K562 (cell line): Measurements from ENCODE around the gene TOM1L2. TPM values are rescaled to one million over a fixed set of nuclear protein-coding genes. Genes with fewer than 3 reads are reported as not detected.

Source experiments
- ARID1B ChIP-seq: fragments of 450-650 bp; IDR thresholded peaks from 2 replicates; pipeline ENCODE4 v1.6.1; 2016; ENCODE audit warnings: antibody characterized with exemption, mild to moderate bottlenecking, inconsistent platforms
- CBFA2T2 ChIP-seq: fragments of 450-650 bp; conservative IDR thresholded peaks from 2 replicates; pipeline ENCODE4 v1.6.1; 2017; ENCODE audit warnings: mild to moderate bottlenecking
- ID3 ChIP-seq, 2 experiments: fragments of 250-450 bp in 1 of 2; fragments of 450-650 bp in 1 of 2; sonication (Bioruptor Pico) in 1 of 2; IDR thresholded peaks; 2 replicates each; pipeline versions ENCODE4 v1.6.1 to v1.8.0; 2016 to 2021; ENCODE audit warnings: mild to moderate bottlenecking in 2 of 2, moderate library complexity in 2 of 2, missing compliant biosample characterization in 1 of 2, missing genetic modification characterization in 1 of 2
- U2AF1 ChIP-seq: fragments of 200-400 bp; formaldehyde crosslinking; optimal IDR thresholded peaks from 2 replicates; pipeline ENCODE3; 2017; ENCODE audit warnings: mild to moderate bottlenecking, low read depth, low read length, moderate library complexity
- ZNF324 ChIP-seq: fragments of 250-450 bp; sonication (Bioruptor Pico); IDR thresholded peaks from 2 replicates; pipeline ENCODE4 v1.4.0; 2020; ENCODE audit warnings: mild to moderate bottlenecking
- polyA plus RNA-seq, 8 experiments: library from polyadenylated mRNA; depleted of rRNA in 4 of 8; stranded (reverse) in 5 of 8; unstranded in 3 of 8; fragments of >200 nt; fragmentation: Nextera tagmentation in 2 of 8; fragmentation: Illumina TruSeq in 1 of 8; extraction: Ambion mirVana in 2 of 8; extraction: Trizol in 1 of 8; gene quantifications; 2 replicates each; pipeline versions ENCODE4 v1.2.1 to v1.2.3, GENCODE V29; 2011 to 2014; ENCODE audit warnings: inconsistent platforms in 1 of 8, missing spikeins in 1 of 8
- total RNA-seq, 7 experiments: library from RNA; depleted of rRNA in 6 of 7; stranded (reverse); fragments of >200 nt in 6 of 7; fragmentation: Illumina TruSeq in 2 of 7; extraction: Trizol in 2 of 7; gene quantifications; 2 replicates each; pipeline versions ENCODE4 v1.2.1 to v1.2.3, GENCODE V29; 2011 to 2021; ENCODE audit warnings: low replicate concordance in 1 of 7
- TF ChIP-seq, protein P1 (sequence below), 2 experiments: fragments of 450-650 bp in 1 of 2; sonication (generic) in 1 of 2; formaldehyde crosslinking in 1 of 2; IDR thresholded peaks; 2 replicates each; pipeline versions ENCODE4 v1.7.1 to v1.9.0; 2016 to 2022; ENCODE audit warnings: inconsistent platforms in 1 of 2, mild to moderate bottlenecking in 1 of 2, missing genetic modification reagents in 1 of 2
- TF ChIP-seq, protein P2 (sequence below), 2 experiments: fragments of 450-650 bp; conservative IDR thresholded peaks; 2 replicates each; pipeline ENCODE4 v1.6.1; 2017; ENCODE audit warnings: mild to moderate bottlenecking in 2 of 2, moderate library complexity in 2 of 2
- TF ChIP-seq, protein P3 (sequence below): fragments of 450-650 bp; formaldehyde crosslinking; IDR thresholded peaks from 2 replicates; pipeline ENCODE4 v1.4.0; 2022; ENCODE audit warnings: mild to moderate bottlenecking, moderate library complexity
- TF ChIP-seq, protein P4 (sequence below): sonication (generic); formaldehyde crosslinking; IDR thresholded peaks from 2 replicates; pipeline ENCODE4 v1.4.0; 2020; ENCODE audit warnings: mild to moderate bottlenecking, missing genetic modification reagents

TOM1L2 gene
- total and polyA plus RNA-seq, 9 of the 15 experiments (the other 6 are each of a cell fraction or from before 2014, with no cell fraction given) = 0.07 to 6.0 (median 2.5) TPM

DNA sequence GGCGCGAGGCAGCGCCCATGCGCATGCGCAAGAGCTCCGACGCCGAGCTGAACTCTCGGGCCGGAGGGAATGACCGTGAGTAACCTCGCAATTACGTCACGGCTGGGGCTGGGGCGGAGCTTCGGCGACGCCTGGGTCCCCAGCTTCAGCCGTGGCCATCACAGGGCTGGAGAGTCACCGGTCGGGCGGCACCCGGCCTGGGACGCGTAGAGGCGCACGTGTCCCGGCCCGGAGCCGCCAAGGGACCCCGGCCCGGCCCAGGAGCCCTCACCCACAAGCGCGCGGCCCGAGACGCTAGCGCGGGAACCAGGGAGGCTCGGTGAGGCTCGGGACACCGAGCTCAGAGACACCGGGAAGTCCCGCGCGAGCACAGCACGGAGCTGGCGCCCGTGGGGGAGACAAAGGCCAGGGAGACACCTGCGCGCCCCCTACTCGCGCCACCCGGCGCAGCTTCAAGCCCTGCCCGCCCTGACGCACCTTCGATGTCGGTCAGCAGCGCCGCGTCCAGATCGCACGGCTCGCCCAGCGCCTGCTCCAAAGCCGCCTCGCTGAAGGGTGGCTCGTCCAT lies 135.9 kb downstream of the TOM1L2 start (continued):
- no peak for TF ChIP-seq ARID1B
- TF ChIP-seq, protein P1, sequence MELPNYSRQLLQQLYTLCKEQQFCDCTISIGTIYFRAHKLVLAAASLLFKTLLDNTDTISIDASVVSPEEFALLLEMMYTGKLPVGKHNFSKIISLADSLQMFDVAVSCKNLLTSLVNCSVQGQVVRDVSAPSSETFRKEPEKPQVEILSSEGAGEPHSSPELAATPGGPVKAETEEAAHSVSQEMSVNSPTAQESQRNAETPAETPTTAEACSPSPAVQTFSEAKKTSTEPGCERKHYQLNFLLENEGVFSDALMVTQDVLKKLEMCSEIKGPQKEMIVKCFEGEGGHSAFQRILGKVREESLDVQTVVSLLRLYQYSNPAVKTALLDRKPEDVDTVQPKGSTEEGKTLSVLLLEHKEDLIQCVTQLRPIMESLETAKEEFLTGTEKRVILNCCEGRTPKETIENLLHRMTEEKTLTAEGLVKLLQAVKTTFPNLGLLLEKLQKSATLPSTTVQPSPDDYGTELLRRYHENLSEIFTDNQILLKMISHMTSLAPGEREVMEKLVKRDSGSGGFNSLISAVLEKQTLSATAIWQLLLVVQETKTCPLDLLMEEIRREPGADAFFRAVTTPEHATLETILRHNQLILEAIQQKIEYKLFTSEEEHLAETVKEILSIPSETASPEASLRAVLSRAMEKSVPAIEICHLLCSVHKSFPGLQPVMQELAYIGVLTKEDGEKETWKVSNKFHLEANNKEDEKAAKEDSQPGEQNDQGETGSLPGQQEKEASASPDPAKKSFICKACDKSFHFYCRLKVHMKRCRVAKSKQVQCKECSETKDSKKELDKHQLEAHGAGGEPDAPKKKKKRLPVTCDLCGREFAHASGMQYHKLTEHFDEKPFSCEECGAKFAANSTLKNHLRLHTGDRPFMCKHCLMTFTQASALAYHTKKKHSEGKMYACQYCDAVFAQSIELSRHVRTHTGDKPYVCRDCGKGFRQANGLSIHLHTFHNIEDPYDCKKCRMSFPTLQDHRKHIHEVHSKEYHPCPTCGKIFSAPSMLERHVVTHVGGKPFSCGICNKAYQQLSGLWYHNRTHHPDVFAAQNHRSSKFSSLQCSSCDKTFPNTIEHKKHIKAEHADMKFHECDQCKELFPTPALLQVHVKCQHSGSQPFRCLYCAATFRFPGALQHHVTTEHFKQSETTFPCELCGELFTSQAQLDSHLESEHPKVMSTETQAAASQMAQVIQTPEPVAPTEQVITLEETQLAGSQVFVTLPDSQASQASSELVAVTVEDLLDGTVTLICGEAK (IDR thresholded peaks at IDR 0.05) = no peak
- TF ChIP-seq, protein P1 (CRISPR knock-in tag; IDR thresholded peaks at IDR 0.05) = no peak
- TF ChIP-seq, protein P2, sequence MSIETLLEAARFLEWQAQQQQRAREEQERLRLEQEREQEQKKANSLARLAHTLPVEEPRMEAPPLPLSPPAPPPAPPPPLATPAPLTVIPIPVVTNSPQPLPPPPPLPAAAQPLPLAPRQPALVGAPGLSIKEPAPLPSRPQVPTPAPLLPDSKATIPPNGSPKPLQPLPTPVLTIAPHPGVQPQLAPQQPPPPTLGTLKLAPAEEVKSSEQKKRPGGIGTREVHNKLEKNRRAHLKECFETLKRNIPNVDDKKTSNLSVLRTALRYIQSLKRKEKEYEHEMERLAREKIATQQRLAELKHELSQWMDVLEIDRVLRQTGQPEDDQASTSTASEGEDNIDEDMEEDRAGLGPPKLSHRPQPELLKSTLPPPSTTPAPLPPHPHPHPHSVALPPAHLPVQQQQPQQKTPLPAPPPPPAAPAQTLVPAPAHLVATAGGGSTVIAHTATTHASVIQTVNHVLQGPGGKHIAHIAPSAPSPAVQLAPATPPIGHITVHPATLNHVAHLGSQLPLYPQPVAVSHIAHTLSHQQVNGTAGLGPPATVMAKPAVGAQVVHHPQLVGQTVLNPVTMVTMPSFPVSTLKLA (conservative IDR thresholded peaks at IDR 0.05) = peak; percentile 79 to 90
- TF ChIP-seq ZNF324 = no peak
- TF ChIP-seq, protein P3, sequence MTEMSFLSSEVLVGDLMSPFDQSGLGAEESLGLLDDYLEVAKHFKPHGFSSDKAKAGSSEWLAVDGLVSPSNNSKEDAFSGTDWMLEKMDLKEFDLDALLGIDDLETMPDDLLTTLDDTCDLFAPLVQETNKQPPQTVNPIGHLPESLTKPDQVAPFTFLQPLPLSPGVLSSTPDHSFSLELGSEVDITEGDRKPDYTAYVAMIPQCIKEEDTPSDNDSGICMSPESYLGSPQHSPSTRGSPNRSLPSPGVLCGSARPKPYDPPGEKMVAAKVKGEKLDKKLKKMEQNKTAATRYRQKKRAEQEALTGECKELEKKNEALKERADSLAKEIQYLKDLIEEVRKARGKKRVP (CRISPR knock-in tag) = no peak
- peak; percentile 91 for TF ChIP-seq U2AF1
- TF ChIP-seq ID3 (CRISPR knock-in tag; IDR thresholded peaks at IDR 0.05) = no peak
- TF ChIP-seq ID3 (tag; IDR thresholded peaks at IDR 0.05) = no peak; the same call in 1 of the 2 replicates
- no peak for TF ChIP-seq CBFA2T2
- TF ChIP-seq, protein P4, sequence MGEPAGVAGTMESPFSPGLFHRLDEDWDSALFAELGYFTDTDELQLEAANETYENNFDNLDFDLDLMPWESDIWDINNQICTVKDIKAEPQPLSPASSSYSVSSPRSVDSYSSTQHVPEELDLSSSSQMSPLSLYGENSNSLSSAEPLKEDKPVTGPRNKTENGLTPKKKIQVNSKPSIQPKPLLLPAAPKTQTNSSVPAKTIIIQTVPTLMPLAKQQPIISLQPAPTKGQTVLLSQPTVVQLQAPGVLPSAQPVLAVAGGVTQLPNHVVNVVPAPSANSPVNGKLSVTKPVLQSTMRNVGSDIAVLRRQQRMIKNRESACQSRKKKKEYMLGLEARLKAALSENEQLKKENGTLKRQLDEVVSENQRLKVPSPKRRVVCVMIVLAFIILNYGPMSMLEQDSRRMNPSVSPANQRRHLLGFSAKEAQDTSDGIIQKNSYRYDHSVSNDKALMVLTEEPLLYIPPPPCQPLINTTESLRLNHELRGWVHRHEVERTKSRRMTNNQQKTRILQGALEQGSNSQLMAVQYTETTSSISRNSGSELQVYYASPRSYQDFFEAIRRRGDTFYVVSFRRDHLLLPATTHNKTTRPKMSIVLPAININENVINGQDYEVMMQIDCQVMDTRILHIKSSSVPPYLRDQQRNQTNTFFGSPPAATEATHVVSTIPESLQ (CRISPR knock-in tag) = no peak
